Measurements from ENCODE around the gene PMVK.

GRCh38 chr1:154895798-154896197, 40.7 kb downstream of the PMVK start:
- TF ChIP-seq EZH2 (IDR thresholded peaks at IDR 0.05) (no peak), POLR2AphosphoS5 (IDR thresholded peaks at IDR 0.05; ENCODE audit: borderline replicate concordance, low read depth, low read length) (no peak)
